ENCODE measurements around the gene MKI67. TPM values are rescaled to one million over a fixed set of nuclear protein-coding genes. Genes with fewer than 3 reads are reported as not detected.

The MKI67 gene
- total and polyA plus RNA-seq, 9 of the 15 experiments (the other 6 are each of a cell fraction or from before 2014, with no cell fraction given): 11.8 to 86.5 (median 36.0) TPM

- TF ChIP-seq AFF1 (IDR thresholded peaks at IDR 0.05; ENCODE audit: low read depth in 1 of 2, partially characterized antibody in 2 of 2): no peak
- TF ChIP-seq MXI1 (IDR thresholded peaks at IDR 0.05; ENCODE audit: low read depth, low read length): no peak
Measured at GRCh38 chr10:128064970-128065580, 61.1 kb downstream of the MKI67 start (continued).

- no peak overlapping the region for H3K9ac ChIP-seq (ENCODE audit: insufficient read depth in 1 of 2, low read depth in 2 of 2, low read length in 2 of 2)
- intact Hi-C loops (cut with micrococcal nuclease) (loop anchor here (10.0 kb wide), 1 partner anchor 50 kb away; no protein-coding TSS in a partner anchor), in situ Hi-C loops (cut with MboI) (no loop called here)
- H3K4me3 ChIP-seq: no peak overlapping the region
- ChIA-PET POLR2A (no interaction called here), CTCF (ENCODE audit: low intra/inter-chr PET ratio) (no interaction called here)
- no TSS peak for BruUV-seq (replicated peaks)
- no peaks in the 10 kb centered on the region for H4K20me1 ChIP-seq (replicated peaks; ENCODE audit: control insufficient read depth, insufficient read depth, low read length)
- ATAC-seq: no peak
- no peak for FAIRE-seq
- H2AFZ ChIP-seq (ENCODE audit: low read depth, low read length): no peak overlapping the region
- no peaks in the 10 kb centered on the region for H3K9me3 ChIP-seq (replicated peaks; ENCODE audit: control insufficient read depth, insufficient read depth, low read depth, low read length)
- no peak for DNase-seq (ENCODE audit: extremely low read depth in 1 of 4, low spot score in 3 of 4)
- no peaks in the 10 kb centered on the region for H3K9me1 ChIP-seq (ENCODE audit: control insufficient read depth, insufficient read depth, low read length)
- no peak overlapping the region for H3K27ac ChIP-seq (ENCODE audit: extremely low read depth, low read depth, low read length)
- no peak overlapping the region for H3K4me2 ChIP-seq (ENCODE audit: insufficient read depth, low read length)
- H3K36me3 ChIP-seq (ENCODE audit: control insufficient read depth, insufficient read depth, low read length): no peaks in the 10 kb centered on the region; the same call in 2 of the 3 replicates
- WGBS (ENCODE audit: insufficient coverage, low coverage, missing lambda C conversion rate): 0% methylated on average over 9 of the region's 11 CpGs
- no peak for TF ChIP-seq NFXL1 (CRISPR knock-in tag; IDR thresholded peaks at IDR 0.05)
- H3K4me1 ChIP-seq (replicated peaks in 1 of 2; ENCODE audit: control insufficient read depth in 2 of 2, insufficient read depth in 2 of 2, low read length in 2 of 2): peaks cover 0 to 3% of the 10 kb centered on the region in 2 experiments; a peak in 2 of 5 replicates
- H3K79me2 ChIP-seq (ENCODE audit: control insufficient read depth, insufficient read depth, low read length): no peaks in the 10 kb centered on the region
- peaks cover 0 to 5% of the 10 kb centered on the region in 2 experiments; a peak in 2 of 5 replicates for H3K27me3 ChIP-seq (ENCODE audit: control insufficient read depth in 2 of 2, insufficient read depth in 2 of 2, low read length in 2 of 2)
Measured at GRCh38 chr10:128064108-128064969, 61.9 kb downstream of the MKI67 start.

Measured in K562 (cell line).